ENCODE measurements around the gene DLST. TPM values are rescaled to one million over a fixed set of nuclear protein-coding genes. Genes with fewer than 3 reads are reported as not detected.

DLST gene
- total RNA-seq, 1 donor from 2014 or later: 74.4 TPM

DNA sequence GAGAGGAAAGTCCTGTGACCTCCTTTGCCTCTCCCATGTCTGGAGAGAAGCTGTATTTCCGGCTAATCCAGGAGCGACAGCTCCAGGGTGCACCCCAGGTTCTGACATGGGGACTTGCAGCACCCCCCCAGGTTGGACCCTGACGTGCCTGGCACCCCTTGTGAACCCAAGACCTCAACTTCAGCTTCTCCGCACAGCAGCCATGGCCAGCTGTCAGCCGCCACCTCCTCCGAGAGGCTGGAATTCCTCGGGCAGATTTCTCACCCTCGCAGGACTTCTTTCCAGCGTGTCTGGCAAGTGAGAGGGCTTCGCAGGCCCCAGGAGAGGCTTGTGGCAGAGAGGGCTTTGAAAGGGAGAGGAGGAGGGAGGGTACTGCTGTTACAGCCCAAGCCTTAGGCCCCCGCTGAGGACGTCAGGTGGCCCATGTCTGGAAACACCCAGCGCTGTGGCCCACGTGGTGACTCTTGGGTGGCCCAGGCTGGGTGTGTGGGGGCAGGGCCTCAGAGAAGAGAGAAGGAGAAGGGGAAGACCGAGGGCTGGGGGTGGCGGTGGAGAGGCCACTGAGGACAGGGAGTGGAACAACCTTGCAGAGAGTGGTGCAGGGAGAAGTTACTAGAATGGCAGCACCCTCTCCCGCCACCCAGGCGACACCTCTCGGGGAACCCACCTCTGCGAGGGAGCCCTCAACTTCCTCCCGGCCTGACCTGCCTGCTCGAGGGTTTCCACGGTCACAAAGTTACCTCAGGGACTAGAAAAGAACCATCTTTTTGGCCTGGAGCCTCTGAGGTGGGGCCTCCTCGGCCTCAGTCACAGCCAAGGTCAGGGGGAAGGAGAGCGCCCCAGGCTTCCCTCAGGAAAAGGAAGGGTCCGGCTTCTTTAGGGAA lies 53.0 kb downstream of the DLST start:
- DNase-seq (ENCODE audit: low spot score in 2 of 2, unreplicated experiment in 2 of 2): no peak
- Mint-ChIP-seq H3K9me3 (no peaks in the 10 kb centered on the region), H3K4me1 (peaks cover 5% of the 10 kb centered on the region), H3K4me3 (no peak overlapping the region), H3K27ac (no peak overlapping the region), H3K27me3 (ENCODE audit: low read depth) (peaks cover 5% of the 10 kb centered on the region), H3K36me3 (no peaks in the 10 kb centered on the region)
- TF ChIP-seq, protein P1, sequence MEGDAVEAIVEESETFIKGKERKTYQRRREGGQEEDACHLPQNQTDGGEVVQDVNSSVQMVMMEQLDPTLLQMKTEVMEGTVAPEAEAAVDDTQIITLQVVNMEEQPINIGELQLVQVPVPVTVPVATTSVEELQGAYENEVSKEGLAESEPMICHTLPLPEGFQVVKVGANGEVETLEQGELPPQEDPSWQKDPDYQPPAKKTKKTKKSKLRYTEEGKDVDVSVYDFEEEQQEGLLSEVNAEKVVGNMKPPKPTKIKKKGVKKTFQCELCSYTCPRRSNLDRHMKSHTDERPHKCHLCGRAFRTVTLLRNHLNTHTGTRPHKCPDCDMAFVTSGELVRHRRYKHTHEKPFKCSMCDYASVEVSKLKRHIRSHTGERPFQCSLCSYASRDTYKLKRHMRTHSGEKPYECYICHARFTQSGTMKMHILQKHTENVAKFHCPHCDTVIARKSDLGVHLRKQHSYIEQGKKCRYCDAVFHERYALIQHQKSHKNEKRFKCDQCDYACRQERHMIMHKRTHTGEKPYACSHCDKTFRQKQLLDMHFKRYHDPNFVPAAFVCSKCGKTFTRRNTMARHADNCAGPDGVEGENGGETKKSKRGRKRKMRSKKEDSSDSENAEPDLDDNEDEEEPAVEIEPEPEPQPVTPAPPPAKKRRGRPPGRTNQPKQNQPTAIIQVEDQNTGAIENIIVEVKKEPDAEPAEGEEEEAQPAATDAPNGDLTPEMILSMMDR (IDR thresholded peaks at IDR 0.05; ENCODE audit: unreplicated experiment): no peak

DNA sequence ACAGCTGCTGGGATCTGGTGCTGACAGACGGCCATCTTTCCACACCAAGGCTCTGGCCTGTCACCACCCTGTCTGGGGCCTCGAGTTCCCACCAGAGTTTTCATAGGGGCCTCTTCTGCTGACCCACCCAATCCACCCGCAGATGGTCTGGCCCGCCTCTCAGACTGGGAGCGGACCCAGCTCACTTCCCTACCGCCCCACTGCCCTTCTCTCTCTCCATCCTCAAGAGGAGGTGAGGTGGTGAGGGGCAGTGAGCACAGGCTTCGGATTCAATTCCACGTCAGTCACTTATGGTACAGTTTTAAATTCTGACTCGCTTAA lies 53.6 kb downstream of the DLST start:
- Mint-ChIP-seq H3K36me3 (no peaks in the 10 kb centered on the region), H3K9me3 (no peaks in the 10 kb centered on the region), H3K4me1 (peaks cover 7% of the 10 kb centered on the region), H3K4me3 (no peak overlapping the region), H3K27ac (no peak overlapping the region), H3K27me3 (ENCODE audit: low read depth) (peaks cover 4% of the 10 kb centered on the region)
- TF ChIP-seq, protein P1 (IDR thresholded peaks at IDR 0.05; ENCODE audit: unreplicated experiment): no peak
- DNase-seq (ENCODE audit: low spot score in 2 of 2, unreplicated experiment in 2 of 2): no peak

DNA sequence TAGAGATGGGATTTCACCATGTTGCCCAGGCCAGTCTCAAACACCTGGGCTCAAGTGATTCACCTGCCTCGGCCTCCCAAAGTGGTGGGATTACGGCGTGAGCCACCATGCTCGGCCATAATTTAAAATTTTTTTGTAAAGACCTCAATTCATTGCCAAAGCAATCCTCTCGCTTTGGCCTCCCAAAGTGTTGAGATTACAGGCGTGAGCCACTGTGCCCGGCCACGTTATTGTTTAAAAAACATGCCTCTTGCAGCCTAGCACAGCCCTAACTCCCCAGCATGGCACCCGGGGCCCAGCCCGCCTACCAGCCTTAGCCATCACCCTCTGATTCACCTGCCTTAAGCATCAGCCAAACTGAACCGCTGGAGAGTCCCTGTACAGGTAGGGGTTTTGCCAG lies 54.4 kb downstream of the DLST start:
- H3K36me3 Mint-ChIP-seq: no peaks in the 10 kb centered on the region
- H3K4me3 Mint-ChIP-seq: no peak overlapping the region
- H3K27ac Mint-ChIP-seq: no peak overlapping the region
- TF ChIP-seq, protein P1 (IDR thresholded peaks at IDR 0.05; ENCODE audit: unreplicated experiment): no peak
- H3K9me3 Mint-ChIP-seq: no peaks in the 10 kb centered on the region
- peaks cover 7% of the 10 kb centered on the region for H3K4me1 Mint-ChIP-seq
- H3K27me3 Mint-ChIP-seq (ENCODE audit: low read depth): peaks cover 4% of the 10 kb centered on the region
- no peak for DNase-seq (ENCODE audit: low spot score in 2 of 2, unreplicated experiment in 2 of 2)

- no peaks in the 10 kb centered on the region for H3K36me3 Mint-ChIP-seq
- H3K27me3 Mint-ChIP-seq (ENCODE audit: low read depth): no peaks in the 10 kb centered on the region
- TF ChIP-seq, protein P1 (IDR thresholded peaks at IDR 0.05; ENCODE audit: unreplicated experiment): no peak
- H3K27ac Mint-ChIP-seq: no peak overlapping the region
- no peak for DNase-seq (ENCODE audit: low spot score in 2 of 2, unreplicated experiment in 2 of 2)
- no peaks in the 10 kb centered on the region for H3K9me3 Mint-ChIP-seq
- H3K4me1 Mint-ChIP-seq: peaks cover 10% of the 10 kb centered on the region
- H3K4me3 Mint-ChIP-seq: no peak overlapping the region
These were observed 55.0 kb downstream of the DLST start for GRCh38 chr14:74936731-74937130.

DNA sequence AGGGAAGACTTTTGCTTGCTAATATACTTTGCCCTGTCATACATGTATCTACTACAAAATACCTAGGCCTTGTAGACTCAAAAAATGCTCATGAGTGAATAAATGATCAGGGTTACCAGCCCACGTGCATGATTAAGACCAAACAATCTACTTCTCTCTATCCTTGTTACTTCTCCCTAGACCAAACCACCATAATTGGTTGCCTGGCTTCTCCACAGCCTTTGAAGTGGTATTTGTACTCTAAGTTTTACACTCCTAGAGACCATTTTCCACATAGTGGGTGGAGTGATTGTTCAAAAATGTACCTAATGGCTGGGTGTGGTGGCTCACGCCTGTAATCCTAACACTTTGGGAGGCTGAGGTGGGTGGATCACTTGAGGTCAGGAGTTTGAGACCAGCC lies 55.5 kb downstream of the DLST start:
- H3K36me3 Mint-ChIP-seq: no peaks in the 10 kb centered on the region
- peaks cover 13% of the 10 kb centered on the region for H3K4me1 Mint-ChIP-seq
- H3K27me3 Mint-ChIP-seq (ENCODE audit: low read depth): no peaks in the 10 kb centered on the region
- no peak overlapping the region for H3K27ac Mint-ChIP-seq
- DNase-seq (ENCODE audit: low spot score in 2 of 2, unreplicated experiment in 2 of 2): no peak
- H3K4me3 Mint-ChIP-seq: no peak overlapping the region
- H3K9me3 Mint-ChIP-seq: no peaks in the 10 kb centered on the region
- TF ChIP-seq, protein P1 (IDR thresholded peaks at IDR 0.05; ENCODE audit: unreplicated experiment): no peak

Data from mesothelial cell of epicardium (in vitro differentiated cells).